Right atrium auricular region (tissue), 2 donors: ENCODE measurements around the gene ANKRD11. TPM values are rescaled to one million over a fixed set of nuclear protein-coding genes. Genes with fewer than 3 reads are reported as not detected.

Experiments used
- DNase-seq: peaks from one replicate; pipeline ENCODE4 v3.0.0-alpha.2; 2019; ENCODE audit warnings: low spot score
- H3K27ac ChIP-seq, 2 donors: fragments of 200-600 bp; sonication (generic); 1 replicate in 1 of 2; 2 replicates in 1 of 2; pipeline ENCODE4 v1.5.1; 2016 to 2019
- H3K27me3 ChIP-seq, 2 donors: fragments of 200-600 bp; sonication (generic); one replicate each; pipeline versions ENCODE4 v1.5.1 to v1.6.0; 2017 to 2019
- H3K36me3 ChIP-seq: fragments of 200-600 bp; sonication (generic); one replicate; pipeline ENCODE4 v1.5.1; 2016
- H3K4me1 ChIP-seq, 2 donors: fragments of 200-600 bp; sonication (generic); one replicate each; pipeline versions ENCODE4 v1.5.1 to v1.6.0; 2017 to 2019
- H3K4me3 ChIP-seq, 2 donors: fragments of 200-600 bp; sonication (generic); 1 replicate in 1 of 2; 2 replicates in 1 of 2; pipeline ENCODE4 v1.5.1; 2017 to 2019; ENCODE audit warnings: mild to moderate bottlenecking in 1 of 2, moderate library complexity in 1 of 2
- H3K9me3 ChIP-seq, 2 donors: fragments of 200-600 bp; sonication (generic); one replicate each; pipeline ENCODE4 v1.5.1; 2019
- total RNA-seq, 2 donors: library from RNA; depleted of rRNA; stranded (reverse); fragments of >200 nt; gene quantifications; one replicate each; pipeline ENCODE4 v1.1.0, GENCODE V29; 2016
- TF ChIP-seq, protein P1 (sequence below), 2 donors: fragments of 200-600 bp; sonication (generic); IDR thresholded peaks; one replicate each; pipeline ENCODE4 v1.5.1; 2019; ENCODE audit warnings: antibody characterized with exemption in 2 of 2

Gene ANKRD11
- total RNA-seq, 2 donors from 2014 or later: 55.2 to 68.1 TPM

- H3K4me3 ChIP-seq: no peak overlapping the region
- no peaks in the 10 kb centered on the region for H3K27me3 ChIP-seq
- peak overlapping the region in 1 of 2 donors; percentile 32 for H3K27ac ChIP-seq
- TF ChIP-seq, protein P1, sequence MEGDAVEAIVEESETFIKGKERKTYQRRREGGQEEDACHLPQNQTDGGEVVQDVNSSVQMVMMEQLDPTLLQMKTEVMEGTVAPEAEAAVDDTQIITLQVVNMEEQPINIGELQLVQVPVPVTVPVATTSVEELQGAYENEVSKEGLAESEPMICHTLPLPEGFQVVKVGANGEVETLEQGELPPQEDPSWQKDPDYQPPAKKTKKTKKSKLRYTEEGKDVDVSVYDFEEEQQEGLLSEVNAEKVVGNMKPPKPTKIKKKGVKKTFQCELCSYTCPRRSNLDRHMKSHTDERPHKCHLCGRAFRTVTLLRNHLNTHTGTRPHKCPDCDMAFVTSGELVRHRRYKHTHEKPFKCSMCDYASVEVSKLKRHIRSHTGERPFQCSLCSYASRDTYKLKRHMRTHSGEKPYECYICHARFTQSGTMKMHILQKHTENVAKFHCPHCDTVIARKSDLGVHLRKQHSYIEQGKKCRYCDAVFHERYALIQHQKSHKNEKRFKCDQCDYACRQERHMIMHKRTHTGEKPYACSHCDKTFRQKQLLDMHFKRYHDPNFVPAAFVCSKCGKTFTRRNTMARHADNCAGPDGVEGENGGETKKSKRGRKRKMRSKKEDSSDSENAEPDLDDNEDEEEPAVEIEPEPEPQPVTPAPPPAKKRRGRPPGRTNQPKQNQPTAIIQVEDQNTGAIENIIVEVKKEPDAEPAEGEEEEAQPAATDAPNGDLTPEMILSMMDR (IDR thresholded peaks at IDR 0.05): no peak
- peaks cover 16% of the 10 kb centered on the region for H3K36me3 ChIP-seq
- no peaks in the 10 kb centered on the region for H3K9me3 ChIP-seq
- no peak for DNase-seq
- peaks cover 4 to 71% of the 10 kb centered on the region in 2 donors for H3K4me1 ChIP-seq
These were observed 175.5 kb downstream of the ANKRD11 start for GRCh38 chr16:89314854-89315253.

GRCh38 chr16:89314357-89314756, 176.0 kb downstream of the ANKRD11 start:
- no peak for DNase-seq
- TF ChIP-seq, protein P1 (IDR thresholded peaks at IDR 0.05): no peak
- H3K4me1 ChIP-seq: peaks cover under 1 to 66% of the 10 kb centered on the region in 2 donors
- H3K27ac ChIP-seq: peak overlapping the region in 1 of 2 donors; percentile 32
- no peaks in the 10 kb centered on the region for H3K27me3 ChIP-seq
- peaks cover 16% of the 10 kb centered on the region for H3K36me3 ChIP-seq
- no peaks in the 10 kb centered on the region for H3K9me3 ChIP-seq
- no peak overlapping the region for H3K4me3 ChIP-seq

- Histone ChIP-seq H3K4me1 (peaks cover 0 to 62% of the 10 kb centered on the region in 2 donors), H3K27ac (peak overlapping the region in 1 of 2 donors; percentile 32)
These were observed 176.8 kb downstream of the ANKRD11 start for GRCh38 chr16:89313583-89313982.

GRCh38 chr16:89312598-89313299, 177.6 kb downstream of the ANKRD11 start:
- Histone ChIP-seq H3K36me3 (peaks cover 16% of the 10 kb centered on the region), H3K27ac (peak overlapping the region in 1 of 2 donors; percentile 25), H3K27me3 (no peaks in the 10 kb centered on the region), H3K9me3 (no peaks in the 10 kb centered on the region), H3K4me1 (peaks cover 0 to 62% of the 10 kb centered on the region in 2 donors), H3K4me3 (no peak overlapping the region)
- no peak for DNase-seq
- TF ChIP-seq, protein P1 (IDR thresholded peaks at IDR 0.05): no peak

More at GRCh38 chr16:89313583-89313982, 176.8 kb downstream of the ANKRD11 start:
- no peak overlapping the region for H3K4me3 ChIP-seq
- peaks cover 16% of the 10 kb centered on the region for H3K36me3 ChIP-seq
- DNase-seq: no peak
- no peaks in the 10 kb centered on the region for H3K27me3 ChIP-seq
- TF ChIP-seq, protein P1 (IDR thresholded peaks at IDR 0.05): no peak
- H3K9me3 ChIP-seq: no peaks in the 10 kb centered on the region

DNA sequence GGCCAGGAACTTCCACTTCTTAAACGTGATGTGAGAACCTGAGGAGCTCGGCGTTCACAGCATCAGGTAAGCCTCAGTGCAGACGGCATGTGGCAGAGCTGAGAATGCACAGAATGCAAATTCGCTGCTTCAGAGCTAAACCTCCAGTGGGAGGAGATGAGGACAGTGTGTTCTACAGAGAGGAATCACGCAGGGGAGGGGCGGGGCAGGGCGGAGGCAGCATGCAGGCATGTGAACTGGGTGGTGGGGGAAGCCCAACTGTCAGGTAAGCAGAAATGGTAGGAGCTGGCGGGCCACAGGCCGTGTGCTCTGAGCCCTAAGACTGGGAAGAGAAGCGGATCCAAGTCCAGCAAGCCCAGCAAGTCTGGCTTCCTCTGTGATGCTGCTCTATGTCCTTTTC, 178.2 kb downstream of the ANKRD11 start:
- Histone ChIP-seq H3K36me3 (peaks cover 16% of the 10 kb centered on the region), H3K4me3 (no peak overlapping the region), H3K9me3 (no peaks in the 10 kb centered on the region), H3K4me1 (peaks cover 0 to 62% of the 10 kb centered on the region in 2 donors), H3K27ac (peak overlapping the region in 1 of 2 donors; percentile 25), H3K27me3 (no peaks in the 10 kb centered on the region)
- TF ChIP-seq, protein P1 (IDR thresholded peaks at IDR 0.05): no peak
- DNase-seq: no peak
